NCI-H2107 (cell line): Measurements from ENCODE around the gene ZNF565.
"Not testable (repeated sequence)": the region's sequence is repeated elsewhere in the genome, so short reads cannot be mapped to it uniquely, and the experiment has no call there.

Experiments
- DNase-seq: peaks from one replicate; lab custom pipeline; 2025; lab: John Stamatoyannopoulos, UW

ZNF565 gene

DNA sequence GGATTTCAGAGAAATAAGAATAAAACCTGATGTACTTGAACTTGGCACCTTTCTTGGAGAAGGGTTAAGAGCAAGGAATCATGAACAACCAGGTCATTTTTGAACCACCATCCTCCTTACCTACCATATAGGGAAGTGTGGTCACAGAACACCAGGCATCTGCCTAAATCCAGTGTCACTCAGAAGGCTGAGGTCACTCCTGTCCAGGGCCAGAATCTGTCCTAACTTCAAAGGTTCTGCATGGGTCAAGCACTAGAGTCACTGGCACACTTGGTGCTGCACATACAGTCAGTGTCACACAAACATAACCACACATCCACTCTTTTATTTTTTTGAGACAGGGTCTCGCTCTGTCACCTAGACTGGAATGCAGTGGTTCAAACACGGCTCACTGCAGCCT, 1.6 kb downstream of the ZNF565 start:
- DNase-seq, result no peak

DNA sequence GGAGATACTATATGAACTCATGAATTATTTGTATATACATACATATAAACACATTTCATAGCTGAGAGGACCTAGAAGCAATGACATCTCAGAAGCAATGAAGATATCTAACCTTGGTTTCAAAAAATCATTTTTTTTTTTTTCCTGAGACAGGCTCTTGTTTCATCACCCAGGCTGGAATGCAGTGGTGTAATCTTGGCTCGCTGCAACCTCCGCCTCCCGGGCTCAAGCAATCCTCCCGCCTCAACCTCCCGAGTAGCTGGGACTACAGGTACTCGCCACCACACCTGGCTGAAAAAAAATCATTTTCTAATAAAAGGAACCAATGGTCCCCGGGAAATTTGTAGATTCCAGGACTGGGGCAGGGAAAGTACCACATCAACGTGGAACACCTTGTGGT, 4.0 kb downstream of the ZNF565 start:
- no peak for DNase-seq

GRCh38 chr19:36209372-36209771, 5.1 kb downstream of the ZNF565 start:
- DNase-seq, result no peak

DNA sequence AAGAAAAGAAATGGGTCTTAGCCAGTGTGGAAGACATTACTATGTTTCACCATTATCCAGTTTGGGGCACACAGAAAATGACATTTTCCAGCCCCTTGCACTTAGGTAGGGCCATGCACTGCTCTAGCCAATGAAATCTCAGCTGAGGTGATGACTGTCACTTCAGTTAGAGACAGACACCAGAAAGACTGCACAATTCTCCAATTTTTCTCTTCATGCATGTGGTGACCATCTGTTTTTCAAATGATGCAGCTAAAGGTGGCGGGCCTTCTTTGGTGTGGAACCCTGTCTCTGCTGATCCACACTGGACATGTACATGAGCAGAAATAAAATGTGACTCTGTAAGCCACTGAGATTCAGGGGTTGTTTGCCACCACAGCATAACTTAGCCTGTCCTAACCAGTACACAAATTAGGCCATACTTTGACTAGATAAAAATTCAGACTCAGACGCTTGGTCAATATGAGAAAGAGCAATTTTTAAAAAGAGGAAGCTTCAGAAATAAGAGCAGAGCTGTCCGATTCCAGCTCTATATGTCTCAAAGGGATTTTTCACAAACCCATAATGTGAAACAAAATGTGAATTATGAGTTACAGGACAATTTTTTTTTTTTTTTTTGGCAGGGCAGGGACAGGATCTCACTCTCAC, 6.7 kb downstream of the ZNF565 start:
- DNase-seq, result no peak

DNA sequence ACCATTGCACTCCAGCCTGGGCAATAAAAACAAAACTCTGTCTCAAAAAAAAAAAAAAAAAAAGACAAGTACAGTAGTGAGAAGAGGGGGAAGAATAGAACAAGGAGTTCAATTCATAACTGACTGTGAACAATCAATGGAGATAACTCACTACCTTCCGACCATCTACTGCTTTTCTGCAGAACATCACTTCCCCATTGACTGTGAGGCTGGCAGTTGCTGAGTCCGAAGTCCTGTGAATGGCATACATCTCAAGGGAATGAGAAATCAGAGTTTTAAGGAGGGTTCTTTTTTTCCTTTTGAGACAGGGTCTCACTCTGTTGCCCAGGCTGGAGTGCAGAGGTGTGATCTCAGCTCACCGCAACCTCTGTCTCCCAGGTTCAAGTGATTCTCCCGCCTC, 11.2 kb downstream of the ZNF565 start:
- DNase-seq, result no peak

DNA sequence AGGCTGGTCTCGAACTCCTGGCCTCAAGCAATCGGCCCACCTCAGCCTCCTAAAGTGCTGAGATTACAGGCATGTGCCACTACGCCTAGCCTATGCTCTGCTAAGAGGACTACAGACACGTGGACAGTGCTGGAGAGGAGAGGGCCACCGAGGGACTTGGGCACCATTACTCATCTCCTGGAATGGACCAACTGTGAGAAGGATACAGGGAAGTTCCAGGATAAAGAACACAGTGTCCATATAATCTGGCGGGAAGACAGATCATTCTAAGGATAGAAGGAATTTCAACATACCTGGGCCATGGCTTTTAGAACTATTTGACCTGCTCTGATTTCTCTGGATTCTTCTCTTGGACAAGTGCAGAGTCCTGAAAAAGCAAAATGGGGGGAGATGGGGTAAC, 12.8 kb downstream of the ZNF565 start:
- no peak for DNase-seq

- DNase-seq, result no peak
These were observed 16.3 kb downstream of the ZNF565 start for GRCh38 chr19:36198119-36198518.

DNA sequence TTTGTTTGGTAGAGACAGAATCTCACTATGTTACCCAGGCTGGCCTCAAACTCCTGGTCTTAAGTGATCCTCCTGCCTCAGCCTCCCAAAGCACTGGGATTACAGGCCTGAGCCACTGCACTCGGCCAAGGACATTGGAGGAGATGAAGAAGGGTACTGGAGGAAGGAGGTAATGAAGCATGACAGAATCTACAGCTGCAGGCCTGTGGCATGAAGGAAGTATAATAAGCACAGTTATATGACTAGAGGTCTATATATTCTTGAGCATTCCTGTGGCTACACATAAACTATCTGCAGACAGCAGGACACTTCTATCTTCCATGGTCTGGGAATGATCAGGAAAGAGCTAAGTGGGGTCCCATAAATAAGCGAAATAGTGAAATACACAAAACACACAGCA, 18.2 kb downstream of the ZNF565 start:
- no peak for DNase-seq

- not testable (repeated sequence) for DNase-seq
These were observed 27.7 kb downstream of the ZNF565 start for GRCh38 chr19:36186722-36187121.

DNA sequence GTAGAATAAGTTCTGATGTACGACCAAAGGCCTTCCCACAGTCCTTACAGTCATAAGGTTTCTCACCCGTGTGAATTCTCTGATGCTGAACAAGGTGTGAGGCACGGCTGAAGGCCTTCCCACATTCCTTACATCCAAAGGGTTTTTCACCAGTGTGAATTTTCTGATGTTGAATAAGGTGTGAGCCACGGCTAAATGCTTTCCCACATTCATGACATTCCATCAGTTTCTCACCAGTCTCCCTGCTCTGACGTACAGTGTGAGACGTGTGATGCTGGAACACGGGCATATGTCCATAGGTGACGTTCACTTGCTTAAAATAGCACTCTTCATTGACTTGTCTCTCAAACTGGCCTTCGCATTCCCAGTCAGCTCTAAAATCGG, 31.2 kb downstream of the ZNF565 start:
- no peak for DNase-seq

DNA sequence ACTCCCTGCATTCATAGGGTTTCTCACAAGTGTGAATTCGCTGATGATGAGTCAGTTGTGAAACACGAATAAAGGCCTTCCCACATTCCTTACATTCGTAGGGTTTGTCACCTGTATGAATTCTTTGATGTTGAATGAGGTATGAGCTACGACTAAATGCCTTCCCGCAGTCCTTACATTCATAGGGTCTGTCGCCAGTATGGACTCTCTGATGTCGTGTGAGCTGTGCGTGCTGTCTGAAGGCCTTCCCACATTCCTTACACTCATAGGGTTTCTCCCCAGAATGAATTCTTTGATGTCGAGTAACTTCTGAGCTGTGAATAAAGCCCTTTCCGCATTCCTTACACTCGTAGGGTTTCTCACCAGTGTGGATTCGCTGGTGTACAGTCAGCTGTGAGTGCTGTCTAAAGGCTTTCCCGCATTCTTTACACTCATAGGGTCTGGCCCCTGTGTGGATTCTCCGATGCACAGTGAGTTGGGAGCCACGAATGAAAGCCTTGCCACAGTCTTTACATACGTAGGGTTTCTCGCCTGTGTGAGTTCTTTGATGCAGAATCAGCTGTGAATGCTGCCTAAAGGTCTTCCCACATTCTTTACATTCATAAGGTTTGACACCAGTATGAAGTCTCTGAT, 31.7 kb downstream of the ZNF565 start:
- no peak for DNase-seq

DNA sequence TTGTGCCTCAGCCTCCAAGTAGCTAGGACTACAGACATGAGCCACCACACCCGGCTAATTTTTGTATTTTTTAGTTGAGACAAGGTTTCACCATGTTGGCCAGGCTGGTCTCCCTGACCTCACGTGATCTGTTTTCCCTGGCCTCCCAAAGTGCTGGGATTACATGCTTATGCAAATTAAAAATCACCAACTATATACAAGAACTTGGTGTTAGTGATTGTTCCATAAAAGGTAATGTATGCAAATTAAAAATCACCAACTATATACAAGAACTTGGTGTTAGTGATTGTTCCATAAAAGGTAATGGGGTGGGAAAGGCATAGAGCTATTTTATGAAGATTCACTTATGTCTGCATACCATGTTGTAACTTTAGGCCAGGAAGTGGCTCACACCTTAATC, 35.4 kb downstream of the ZNF565 start:
- not testable (repeated sequence) for DNase-seq

DNA sequence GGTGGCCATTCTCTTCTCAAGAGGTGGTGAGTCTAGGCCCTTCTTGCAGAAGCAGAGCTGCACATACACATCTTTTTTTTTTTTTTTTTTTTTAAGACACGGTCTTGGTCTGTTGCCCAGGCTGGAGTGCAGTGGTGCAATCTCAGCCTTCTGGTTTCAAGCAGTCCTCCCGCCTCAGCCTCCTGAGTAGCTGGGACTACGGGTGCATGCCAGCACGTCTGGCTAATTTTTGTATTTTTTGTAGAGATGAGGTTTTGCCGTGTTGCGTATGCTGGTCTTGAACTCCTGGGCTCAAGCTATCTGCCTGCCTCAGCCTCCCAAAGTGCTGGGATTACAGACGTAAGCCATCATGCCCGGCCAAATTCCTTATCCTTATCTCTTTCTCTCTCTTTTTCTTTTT, 40.6 kb downstream of the ZNF565 start:
- not testable (repeated sequence) for DNase-seq

GRCh38 chr19:36172852-36173251, 41.6 kb downstream of the ZNF565 start:
- DNase-seq, result no peak

GRCh38 chr19:36169084-36169760, 45.2 kb downstream of the ZNF565 start:
- DNase-seq, result peak; percentile 27

DNA sequence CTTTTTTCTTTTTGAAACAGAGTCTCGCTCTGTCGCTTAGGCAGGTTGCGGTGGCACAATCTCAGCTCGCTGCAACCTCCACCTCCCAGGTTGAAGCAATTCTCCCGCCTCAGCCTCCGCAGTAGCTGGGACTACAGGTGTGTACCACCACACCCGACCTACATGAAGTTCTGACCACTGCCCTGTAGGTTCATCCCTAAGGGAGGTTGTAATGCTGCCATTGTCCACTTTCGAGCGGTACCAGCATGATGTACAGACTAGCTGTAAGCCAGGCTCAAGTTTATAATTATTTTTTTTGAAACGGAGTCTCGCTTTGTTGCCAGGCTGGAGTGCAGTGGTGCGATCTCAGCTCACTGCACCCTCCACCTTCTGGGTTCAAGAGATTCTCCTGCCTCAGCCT, 50.7 kb downstream of the ZNF565 start:
- DNase-seq, result no peak

DNA sequence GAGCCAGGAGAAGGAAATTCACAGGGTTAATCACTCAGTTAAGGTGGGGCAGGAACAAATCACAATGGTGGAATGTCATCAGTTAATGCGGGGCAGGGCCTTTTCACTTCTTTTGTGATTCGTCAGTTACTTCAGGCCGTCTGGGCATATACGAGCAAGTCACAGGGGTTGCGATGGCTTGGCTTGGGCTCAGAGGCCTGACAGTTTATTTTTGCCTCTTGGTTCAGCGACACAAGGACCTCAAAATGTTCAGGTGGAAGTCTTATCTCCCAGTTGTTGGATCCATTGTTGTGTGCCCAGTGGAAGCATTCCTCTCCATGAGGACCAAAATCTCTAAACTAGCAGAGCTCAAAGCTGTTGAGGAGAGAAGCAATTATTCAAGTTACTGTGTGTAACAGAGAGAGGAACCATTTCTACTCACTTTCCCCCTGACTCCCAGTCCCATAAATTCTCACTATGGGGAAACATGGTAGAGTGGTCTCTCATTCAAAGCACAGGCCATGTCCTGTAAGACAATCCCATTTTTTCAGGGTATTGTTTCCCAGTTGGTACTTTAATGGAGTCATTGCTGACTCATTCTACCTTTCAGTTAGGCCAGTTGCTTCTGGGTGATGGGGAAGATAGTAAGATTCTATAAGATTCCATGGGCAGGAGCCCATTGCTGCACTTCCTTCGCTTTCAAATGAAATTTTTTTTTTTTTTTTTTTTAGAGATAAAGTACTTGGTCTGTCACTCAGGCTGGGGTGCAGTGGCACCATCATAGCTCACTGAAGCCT, 53.5 kb downstream of the ZNF565 start:
- DNase-seq, result no peak

GRCh38 chr19:36153126-36153525, 61.3 kb downstream of the ZNF565 start:
- DNase-seq, result no peak

- DNase-seq, result no peak
These were observed 61.9 kb downstream of the ZNF565 start, which contains the start of gene COX7A1 for GRCh38 chr19:36152352-36153091. COX7A1 (minus strand) TSS chr19:36152447; CDS start chr19:36152407, 40 bp downstream.

DNA sequence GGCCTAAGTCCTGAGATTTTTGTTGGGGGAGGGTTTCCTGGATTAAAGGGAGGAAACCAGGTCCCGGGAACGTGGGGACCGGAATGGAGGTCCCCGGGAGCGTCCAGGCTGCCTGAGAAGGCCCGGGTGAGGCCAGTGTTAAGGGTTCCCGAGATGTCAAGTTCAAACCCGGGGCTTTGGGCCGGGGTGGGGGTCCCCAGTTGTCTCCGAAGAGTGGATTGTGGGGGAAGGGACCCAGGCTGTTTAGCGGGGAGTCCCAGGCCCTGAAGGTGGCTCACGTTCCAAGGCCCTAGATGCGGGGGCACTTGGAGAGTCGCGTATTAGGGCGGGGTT, 62.5 kb downstream of the ZNF565 start:
- no peak for DNase-seq

- DNase-seq, result no peak
These were observed 63.1 kb downstream of the ZNF565 start for GRCh38 chr19:36151144-36152018.
